ENCODE measurements around the gene SEPTIN5. TPM values are rescaled to one million over a fixed set of nuclear protein-coding genes. Genes with fewer than 3 reads are reported as not detected.
A peak's percentile ranks its signal among the peaks of the same experiment; 100 is the strongest.

Gene SEPTIN5
- total and polyA plus RNA-seq, 9 of the 15 experiments (the other 6 are each of a cell fraction or from before 2014, with no cell fraction given) = 0.03 to 195 (median 119) TPM

DNA sequence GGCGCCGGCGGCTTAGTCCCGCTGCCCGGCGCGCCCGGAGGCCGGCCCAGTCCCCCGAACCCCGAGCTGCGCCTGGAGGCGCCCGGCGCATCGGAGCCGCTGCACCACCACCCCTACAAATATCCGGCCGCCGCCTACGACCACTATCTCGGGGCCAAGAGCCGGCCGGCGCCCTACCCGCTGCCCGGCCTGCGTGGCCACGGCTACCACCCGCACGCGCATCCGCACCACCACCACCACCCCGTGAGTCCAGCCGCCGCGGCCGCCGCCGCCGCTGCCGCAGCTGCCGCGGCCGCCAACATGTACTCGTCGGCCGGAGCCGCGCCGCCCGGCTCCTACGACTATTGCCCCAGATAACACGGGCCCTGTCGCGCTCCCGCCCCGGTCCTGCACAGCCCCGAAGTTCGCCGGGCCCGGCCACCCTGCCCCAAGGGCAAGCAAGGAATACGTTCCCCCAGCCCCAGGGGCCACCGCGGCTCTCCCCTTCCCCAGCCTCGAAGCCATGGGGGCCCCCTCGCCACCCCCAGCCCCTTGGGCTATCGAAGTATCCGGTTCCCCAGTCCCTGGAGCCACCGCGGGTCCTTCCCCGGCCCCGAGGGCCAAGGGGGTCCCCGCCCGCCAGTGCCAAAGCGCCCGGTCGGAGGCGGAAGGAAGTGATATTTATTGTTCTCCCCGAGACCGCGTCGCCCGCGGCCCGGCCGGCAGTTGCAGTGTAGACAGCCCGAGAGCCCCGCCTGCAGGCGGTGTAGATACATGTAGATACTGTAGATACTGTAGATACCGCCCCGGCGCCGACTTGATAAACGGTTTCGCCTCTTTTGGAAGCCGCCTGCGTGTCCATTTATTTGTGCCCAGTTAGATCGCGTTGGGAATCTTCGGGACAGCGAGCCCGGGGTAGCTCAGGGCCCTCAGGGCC, 52.5 kb downstream of the SEPTIN5 start (continued):
- TF ChIP-seq ZFPM2 (CRISPR knock-in tag; IDR thresholded peaks at IDR 0.05) = 0 out of 2 replicates have a peak, but pooled peaks have one; percentile 30
- TF ChIP-seq, protein P1, sequence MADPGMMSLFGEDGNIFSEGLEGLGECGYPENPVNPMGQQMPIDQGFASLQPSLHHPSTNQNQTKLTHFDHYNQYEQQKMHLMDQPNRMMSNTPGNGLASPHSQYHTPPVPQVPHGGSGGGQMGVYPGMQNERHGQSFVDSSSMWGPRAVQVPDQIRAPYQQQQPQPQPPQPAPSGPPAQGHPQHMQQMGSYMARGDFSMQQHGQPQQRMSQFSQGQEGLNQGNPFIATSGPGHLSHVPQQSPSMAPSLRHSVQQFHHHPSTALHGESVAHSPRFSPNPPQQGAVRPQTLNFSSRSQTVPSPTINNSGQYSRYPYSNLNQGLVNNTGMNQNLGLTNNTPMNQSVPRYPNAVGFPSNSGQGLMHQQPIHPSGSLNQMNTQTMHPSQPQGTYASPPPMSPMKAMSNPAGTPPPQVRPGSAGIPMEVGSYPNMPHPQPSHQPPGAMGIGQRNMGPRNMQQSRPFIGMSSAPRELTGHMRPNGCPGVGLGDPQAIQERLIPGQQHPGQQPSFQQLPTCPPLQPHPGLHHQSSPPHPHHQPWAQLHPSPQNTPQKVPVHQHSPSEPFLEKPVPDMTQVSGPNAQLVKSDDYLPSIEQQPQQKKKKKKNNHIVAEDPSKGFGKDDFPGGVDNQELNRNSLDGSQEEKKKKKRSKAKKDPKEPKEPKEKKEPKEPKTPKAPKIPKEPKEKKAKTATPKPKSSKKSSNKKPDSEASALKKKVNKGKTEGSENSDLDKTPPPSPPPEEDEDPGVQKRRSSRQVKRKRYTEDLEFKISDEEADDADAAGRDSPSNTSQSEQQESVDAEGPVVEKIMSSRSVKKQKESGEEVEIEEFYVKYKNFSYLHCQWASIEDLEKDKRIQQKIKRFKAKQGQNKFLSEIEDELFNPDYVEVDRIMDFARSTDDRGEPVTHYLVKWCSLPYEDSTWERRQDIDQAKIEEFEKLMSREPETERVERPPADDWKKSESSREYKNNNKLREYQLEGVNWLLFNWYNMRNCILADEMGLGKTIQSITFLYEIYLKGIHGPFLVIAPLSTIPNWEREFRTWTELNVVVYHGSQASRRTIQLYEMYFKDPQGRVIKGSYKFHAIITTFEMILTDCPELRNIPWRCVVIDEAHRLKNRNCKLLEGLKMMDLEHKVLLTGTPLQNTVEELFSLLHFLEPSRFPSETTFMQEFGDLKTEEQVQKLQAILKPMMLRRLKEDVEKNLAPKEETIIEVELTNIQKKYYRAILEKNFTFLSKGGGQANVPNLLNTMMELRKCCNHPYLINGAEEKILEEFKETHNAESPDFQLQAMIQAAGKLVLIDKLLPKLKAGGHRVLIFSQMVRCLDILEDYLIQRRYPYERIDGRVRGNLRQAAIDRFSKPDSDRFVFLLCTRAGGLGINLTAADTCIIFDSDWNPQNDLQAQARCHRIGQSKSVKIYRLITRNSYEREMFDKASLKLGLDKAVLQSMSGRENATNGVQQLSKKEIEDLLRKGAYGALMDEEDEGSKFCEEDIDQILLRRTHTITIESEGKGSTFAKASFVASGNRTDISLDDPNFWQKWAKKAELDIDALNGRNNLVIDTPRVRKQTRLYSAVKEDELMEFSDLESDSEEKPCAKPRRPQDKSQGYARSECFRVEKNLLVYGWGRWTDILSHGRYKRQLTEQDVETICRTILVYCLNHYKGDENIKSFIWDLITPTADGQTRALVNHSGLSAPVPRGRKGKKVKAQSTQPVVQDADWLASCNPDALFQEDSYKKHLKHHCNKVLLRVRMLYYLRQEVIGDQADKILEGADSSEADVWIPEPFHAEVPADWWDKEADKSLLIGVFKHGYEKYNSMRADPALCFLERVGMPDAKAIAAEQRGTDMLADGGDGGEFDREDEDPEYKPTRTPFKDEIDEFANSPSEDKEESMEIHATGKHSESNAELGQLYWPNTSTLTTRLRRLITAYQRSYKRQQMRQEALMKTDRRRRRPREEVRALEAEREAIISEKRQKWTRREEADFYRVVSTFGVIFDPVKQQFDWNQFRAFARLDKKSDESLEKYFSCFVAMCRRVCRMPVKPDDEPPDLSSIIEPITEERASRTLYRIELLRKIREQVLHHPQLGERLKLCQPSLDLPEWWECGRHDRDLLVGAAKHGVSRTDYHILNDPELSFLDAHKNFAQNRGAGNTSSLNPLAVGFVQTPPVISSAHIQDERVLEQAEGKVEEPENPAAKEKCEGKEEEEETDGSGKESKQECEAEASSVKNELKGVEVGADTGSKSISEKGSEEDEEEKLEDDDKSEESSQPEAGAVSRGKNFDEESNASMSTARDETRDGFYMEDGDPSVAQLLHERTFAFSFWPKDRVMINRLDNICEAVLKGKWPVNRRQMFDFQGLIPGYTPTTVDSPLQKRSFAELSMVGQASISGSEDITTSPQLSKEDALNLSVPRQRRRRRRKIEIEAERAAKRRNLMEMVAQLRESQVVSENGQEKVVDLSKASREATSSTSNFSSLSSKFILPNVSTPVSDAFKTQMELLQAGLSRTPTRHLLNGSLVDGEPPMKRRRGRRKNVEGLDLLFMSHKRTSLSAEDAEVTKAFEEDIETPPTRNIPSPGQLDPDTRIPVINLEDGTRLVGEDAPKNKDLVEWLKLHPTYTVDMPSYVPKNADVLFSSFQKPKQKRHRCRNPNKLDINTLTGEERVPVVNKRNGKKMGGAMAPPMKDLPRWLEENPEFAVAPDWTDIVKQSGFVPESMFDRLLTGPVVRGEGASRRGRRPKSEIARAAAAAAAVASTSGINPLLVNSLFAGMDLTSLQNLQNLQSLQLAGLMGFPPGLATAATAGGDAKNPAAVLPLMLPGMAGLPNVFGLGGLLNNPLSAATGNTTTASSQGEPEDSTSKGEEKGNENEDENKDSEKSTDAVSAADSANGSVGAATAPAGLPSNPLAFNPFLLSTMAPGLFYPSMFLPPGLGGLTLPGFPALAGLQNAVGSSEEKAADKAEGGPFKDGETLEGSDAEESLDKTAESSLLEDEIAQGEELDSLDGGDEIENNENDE (IDR thresholded peaks at IDR 0.05; ENCODE audit: low read depth, low read length) = no peak
- TF ChIP-seq NCOA6 (IDR thresholded peaks at IDR 0.05) = no peak
- TF ChIP-seq ZC3H8 (IDR thresholded peaks at IDR 0.05) = no peak
- no peak for TF ChIP-seq ZNF75A (CRISPR knock-in tag; IDR thresholded peaks at IDR 0.05)
- TF ChIP-seq, protein P2, sequence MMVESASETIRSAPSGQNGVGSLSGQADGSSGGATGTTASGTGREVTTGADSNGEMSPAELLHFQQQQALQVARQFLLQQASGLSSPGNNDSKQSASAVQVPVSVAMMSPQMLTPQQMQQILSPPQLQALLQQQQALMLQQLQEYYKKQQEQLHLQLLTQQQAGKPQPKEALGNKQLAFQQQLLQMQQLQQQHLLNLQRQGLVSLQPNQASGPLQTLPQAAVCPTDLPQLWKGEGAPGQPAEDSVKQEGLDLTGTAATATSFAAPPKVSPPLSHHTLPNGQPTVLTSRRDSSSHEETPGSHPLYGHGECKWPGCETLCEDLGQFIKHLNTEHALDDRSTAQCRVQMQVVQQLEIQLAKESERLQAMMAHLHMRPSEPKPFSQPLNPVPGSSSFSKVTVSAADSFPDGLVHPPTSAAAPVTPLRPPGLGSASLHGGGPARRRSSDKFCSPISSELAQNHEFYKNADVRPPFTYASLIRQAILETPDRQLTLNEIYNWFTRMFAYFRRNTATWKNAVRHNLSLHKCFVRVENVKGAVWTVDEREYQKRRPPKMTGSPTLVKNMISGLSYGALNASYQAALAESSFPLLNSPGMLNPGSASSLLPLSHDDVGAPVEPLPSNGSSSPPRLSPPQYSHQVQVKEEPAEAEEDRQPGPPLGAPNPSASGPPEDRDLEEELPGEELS (CRISPR knock-in tag; IDR thresholded peaks at IDR 0.05; ENCODE audit: borderline replicate concordance) = no peak
- no peak for TF ChIP-seq ZNF197 (CRISPR knock-in tag; IDR thresholded peaks at IDR 0.05; ENCODE audit: low read depth)
- no peak for TF ChIP-seq CAMTA2 (CRISPR knock-in tag; conservative IDR thresholded peaks at IDR 0.05)
- TF ChIP-seq, protein P3, sequence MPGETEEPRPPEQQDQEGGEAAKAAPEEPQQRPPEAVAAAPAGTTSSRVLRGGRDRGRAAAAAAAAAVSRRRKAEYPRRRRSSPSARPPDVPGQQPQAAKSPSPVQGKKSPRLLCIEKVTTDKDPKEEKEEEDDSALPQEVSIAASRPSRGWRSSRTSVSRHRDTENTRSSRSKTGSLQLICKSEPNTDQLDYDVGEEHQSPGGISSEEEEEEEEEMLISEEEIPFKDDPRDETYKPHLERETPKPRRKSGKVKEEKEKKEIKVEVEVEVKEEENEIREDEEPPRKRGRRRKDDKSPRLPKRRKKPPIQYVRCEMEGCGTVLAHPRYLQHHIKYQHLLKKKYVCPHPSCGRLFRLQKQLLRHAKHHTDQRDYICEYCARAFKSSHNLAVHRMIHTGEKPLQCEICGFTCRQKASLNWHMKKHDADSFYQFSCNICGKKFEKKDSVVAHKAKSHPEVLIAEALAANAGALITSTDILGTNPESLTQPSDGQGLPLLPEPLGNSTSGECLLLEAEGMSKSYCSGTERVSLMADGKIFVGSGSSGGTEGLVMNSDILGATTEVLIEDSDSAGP (CRISPR knock-in tag; IDR thresholded peaks at IDR 0.05) = no peak
